GM23338 (cell line): ENCODE data around the gene AQP3.

Experiments
- CREB1 ChIP-seq: fragments of 250-450 bp; sonication (Bioruptor Pico); IDR thresholded peaks from 2 replicates; pipeline ENCODE4 v1.5.0; 2020; ENCODE audit warnings: low read depth, mild to moderate bottlenecking, moderate library complexity
- EZH2 ChIP-seq: fragments of 200-600 bp; sonication (generic); IDR thresholded peaks from one replicate; pipeline ENCODE4 v1.8.0; 2017; ENCODE audit warnings: antibody characterized with exemption, mild to moderate bottlenecking, low read depth; ENCODE audit not compliant: unreplicated experiment
- EZH2phosphoT487 ChIP-seq: fragments of 200-600 bp; sonication (generic); IDR thresholded peaks from one replicate; pipeline ENCODE4 v1.8.1; 2018; ENCODE audit warnings: antibody characterized with exemption; ENCODE audit not compliant: unreplicated experiment
- NANOG ChIP-seq: IDR thresholded peaks from 2 replicates; pipeline ENCODE4 v1.6.1; 2016; ENCODE audit warnings: antibody characterized with exemption, borderline replicate concordance
- POLR2AphosphoS5 ChIP-seq: IDR thresholded peaks from 2 replicates; pipeline ENCODE4 v1.6.1; 2016; ENCODE audit warnings: antibody characterized with exemption, low read depth
- STAT1 ChIP-seq: IDR thresholded peaks from one replicate; pipeline ENCODE4 v1.6.1; 2016; ENCODE audit warnings: antibody characterized with exemption; ENCODE audit not compliant: unreplicated experiment
- ZNF114 ChIP-seq: fragments of 250-450 bp; sonication (Bioruptor Pico); IDR thresholded peaks from 2 replicates; pipeline ENCODE4 v1.5.0; 2020; ENCODE audit warnings: mild to moderate bottlenecking, moderate library complexity
- TF ChIP-seq, protein P1 (sequence below), 2 experiments: fragments of 200-600 bp in 1 of 2; sonication (generic) in 1 of 2; conservative IDR thresholded peaks; 2 replicates each; pipeline versions ENCODE4 v1.5.1 to v1.6.1; 2016 to 2017; ENCODE audit warnings: antibody characterized with exemption in 2 of 2, low read depth in 2 of 2, mild to moderate bottlenecking in 2 of 2, moderate library complexity in 1 of 2
- TF ChIP-seq, protein P2 (sequence below): IDR thresholded peaks from one replicate; pipeline ENCODE4 v1.6.1; 2018; ENCODE audit warnings: antibody characterized with exemption; ENCODE audit not compliant: unreplicated experiment

DNA sequence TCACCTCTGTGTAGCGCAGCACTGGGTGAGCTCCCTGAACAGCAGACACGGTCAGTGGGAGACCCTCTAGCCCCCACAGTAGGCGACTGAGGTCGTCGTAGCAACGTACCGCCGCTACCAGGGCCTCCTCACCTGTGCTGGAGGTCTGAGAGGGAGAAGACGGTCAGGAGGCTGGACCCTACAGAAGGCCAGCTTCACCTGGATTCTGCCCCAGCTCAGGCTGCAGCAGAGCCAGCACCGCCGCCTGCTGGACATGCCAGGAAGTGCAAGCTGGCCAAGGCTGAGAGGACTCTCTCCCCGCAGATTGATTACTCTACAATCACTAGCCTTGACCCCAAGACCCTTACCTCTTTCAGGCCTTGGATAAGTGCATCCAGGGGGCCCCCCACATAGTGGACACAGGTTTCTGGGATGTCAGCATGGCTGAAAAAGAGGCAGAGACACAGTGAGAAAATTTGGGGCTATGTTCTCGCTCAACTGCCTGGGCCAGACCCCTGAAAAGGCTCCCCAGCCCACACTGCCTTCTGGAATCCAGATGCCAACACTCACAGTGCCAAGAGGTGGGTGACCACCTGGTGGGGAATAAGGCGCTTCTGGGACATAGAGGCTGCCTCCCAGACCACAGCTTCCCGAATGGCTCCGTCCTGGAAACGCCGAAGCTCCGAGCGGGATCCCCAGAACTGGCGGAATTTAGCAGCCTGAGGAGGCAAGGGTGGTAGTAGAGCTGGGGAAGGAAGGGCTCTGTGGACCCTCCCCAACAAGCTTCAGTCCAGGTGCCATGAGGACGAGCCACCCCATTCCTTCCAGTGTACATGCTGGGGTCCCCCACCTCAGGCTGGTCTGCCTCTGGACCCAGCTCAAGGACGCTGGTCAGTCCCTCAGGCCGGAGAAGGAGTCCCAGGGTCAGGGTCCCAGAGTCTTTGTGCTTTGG, 19.4 kb upstream of the AQP3 start:
- TF ChIP-seq, protein P1, sequence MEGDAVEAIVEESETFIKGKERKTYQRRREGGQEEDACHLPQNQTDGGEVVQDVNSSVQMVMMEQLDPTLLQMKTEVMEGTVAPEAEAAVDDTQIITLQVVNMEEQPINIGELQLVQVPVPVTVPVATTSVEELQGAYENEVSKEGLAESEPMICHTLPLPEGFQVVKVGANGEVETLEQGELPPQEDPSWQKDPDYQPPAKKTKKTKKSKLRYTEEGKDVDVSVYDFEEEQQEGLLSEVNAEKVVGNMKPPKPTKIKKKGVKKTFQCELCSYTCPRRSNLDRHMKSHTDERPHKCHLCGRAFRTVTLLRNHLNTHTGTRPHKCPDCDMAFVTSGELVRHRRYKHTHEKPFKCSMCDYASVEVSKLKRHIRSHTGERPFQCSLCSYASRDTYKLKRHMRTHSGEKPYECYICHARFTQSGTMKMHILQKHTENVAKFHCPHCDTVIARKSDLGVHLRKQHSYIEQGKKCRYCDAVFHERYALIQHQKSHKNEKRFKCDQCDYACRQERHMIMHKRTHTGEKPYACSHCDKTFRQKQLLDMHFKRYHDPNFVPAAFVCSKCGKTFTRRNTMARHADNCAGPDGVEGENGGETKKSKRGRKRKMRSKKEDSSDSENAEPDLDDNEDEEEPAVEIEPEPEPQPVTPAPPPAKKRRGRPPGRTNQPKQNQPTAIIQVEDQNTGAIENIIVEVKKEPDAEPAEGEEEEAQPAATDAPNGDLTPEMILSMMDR (conservative IDR thresholded peaks at IDR 0.05; ENCODE audit: low read depth in 2 of 2): peak; percentile 80 to 91
- TF ChIP-seq POLR2AphosphoS5: no peak
- TF ChIP-seq ZNF114 (CRISPR knock-in tag): no peak
- no peak for TF ChIP-seq EZH2
- no peak for TF ChIP-seq STAT1
- TF ChIP-seq EZH2phosphoT487: no peak
- no peak for TF ChIP-seq NANOG
- TF ChIP-seq CREB1 (CRISPR knock-in tag): no peak
- TF ChIP-seq, protein P2, sequence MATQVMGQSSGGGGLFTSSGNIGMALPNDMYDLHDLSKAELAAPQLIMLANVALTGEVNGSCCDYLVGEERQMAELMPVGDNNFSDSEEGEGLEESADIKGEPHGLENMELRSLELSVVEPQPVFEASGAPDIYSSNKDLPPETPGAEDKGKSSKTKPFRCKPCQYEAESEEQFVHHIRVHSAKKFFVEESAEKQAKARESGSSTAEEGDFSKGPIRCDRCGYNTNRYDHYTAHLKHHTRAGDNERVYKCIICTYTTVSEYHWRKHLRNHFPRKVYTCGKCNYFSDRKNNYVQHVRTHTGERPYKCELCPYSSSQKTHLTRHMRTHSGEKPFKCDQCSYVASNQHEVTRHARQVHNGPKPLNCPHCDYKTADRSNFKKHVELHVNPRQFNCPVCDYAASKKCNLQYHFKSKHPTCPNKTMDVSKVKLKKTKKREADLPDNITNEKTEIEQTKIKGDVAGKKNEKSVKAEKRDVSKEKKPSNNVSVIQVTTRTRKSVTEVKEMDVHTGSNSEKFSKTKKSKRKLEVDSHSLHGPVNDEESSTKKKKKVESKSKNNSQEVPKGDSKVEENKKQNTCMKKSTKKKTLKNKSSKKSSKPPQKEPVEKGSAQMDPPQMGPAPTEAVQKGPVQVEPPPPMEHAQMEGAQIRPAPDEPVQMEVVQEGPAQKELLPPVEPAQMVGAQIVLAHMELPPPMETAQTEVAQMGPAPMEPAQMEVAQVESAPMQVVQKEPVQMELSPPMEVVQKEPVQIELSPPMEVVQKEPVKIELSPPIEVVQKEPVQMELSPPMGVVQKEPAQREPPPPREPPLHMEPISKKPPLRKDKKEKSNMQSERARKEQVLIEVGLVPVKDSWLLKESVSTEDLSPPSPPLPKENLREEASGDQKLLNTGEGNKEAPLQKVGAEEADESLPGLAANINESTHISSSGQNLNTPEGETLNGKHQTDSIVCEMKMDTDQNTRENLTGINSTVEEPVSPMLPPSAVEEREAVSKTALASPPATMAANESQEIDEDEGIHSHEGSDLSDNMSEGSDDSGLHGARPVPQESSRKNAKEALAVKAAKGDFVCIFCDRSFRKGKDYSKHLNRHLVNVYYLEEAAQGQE: no peak
